ENCODE measurements around the gene GPHA2. TPM values are rescaled to one million over a fixed set of nuclear protein-coding genes. Genes with fewer than 3 reads are reported as not detected.

Gene GPHA2
- total RNA-seq, 4 donors from 2014 or later: not detected

GRCh38 chr11:64934682-64935358 lies 873 bp downstream of the GPHA2 start:
- no peak for TF ChIP-seq CTCF (IDR thresholded peaks at IDR 0.05; ENCODE audit: low read depth)

- no peak for TF ChIP-seq CTCF (IDR thresholded peaks at IDR 0.05; ENCODE audit: low read depth)
Observed at GRCh38 chr11:64933935-64934681, 1.6 kb downstream of the GPHA2 start.

- TF ChIP-seq CTCF (IDR thresholded peaks at IDR 0.05; ENCODE audit: low read depth): no peak
Observed at GRCh38 chr11:64933213-64933934, 2.3 kb downstream of the GPHA2 start.

GRCh38 chr11:64932324-64932723 lies 3.4 kb downstream of the GPHA2 start:
- TF ChIP-seq CTCF (IDR thresholded peaks at IDR 0.05; ENCODE audit: low read depth): no peak

GRCh38 chr11:64931290-64931689 lies 4.4 kb downstream of the GPHA2 start:
- no peak for TF ChIP-seq CTCF (IDR thresholded peaks at IDR 0.05; ENCODE audit: low read depth)

- no peak for TF ChIP-seq CTCF (IDR thresholded peaks at IDR 0.05; ENCODE audit: low read depth)
Observed at GRCh38 chr11:64930340-64930739, 5.4 kb downstream of the GPHA2 start.

- no peak for TF ChIP-seq CTCF (IDR thresholded peaks at IDR 0.05; ENCODE audit: low read depth)
Observed at GRCh38 chr11:64929625-64930024, 6.1 kb downstream of the GPHA2 start.
